Measurements from ENCODE around the gene MYL10.

Gene MYL10

DNA sequence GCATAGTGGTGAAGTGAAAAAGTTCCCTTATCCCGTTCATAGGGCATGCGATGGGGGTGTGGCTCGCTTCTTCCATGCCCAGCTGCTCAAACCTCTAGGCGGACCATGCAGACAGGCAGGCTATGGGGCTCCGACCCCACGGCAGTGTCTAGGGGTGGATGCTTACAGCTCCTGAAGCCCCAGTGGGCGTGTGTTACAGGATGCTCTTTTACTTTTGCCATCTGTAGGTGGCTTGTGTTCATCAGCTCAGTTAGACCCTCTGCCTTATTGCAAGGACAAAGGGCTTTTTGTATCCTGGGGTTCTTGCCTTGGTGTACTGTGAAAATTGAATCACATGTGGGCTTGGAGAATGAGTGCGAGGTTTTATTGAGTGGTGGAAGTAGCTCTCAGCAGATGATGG lies at the start of gene MYL10:
Gene MYL10, minus strand, starts transcription at position 126 of the 400 bp plus-strand sequence. CDS start 178 bp downstream, outside the sequence.
- in situ Hi-C loops (cut with MboI; ENCODE audit: low sequenced_read_pairs): no loop called here

DNA sequence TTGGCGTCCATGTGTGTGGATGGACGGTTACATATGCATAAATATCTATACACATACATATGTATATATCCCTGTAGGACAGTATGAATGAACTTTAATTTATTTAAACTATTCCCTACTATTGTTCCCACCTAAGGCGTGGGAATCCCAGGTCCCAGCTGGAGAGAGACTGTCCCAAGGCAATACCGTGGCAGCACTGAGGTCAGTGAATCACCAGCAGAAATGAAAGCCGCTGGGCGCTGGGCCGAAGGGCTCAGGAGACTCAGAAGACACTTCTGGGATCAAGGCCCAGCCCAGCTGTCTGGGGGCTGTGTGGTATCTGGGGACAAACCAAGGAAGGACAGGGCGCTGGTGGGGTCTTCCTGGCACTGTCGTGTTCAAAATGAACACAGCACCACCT lies 49.6 kb upstream of the MYL10 start:
- in situ Hi-C loops (cut with MboI; ENCODE audit: low sequenced_read_pairs): loop anchor here (10.0 kb wide), 1 partner anchor 556 kb away; no protein-coding TSS in a partner anchor

DNA sequence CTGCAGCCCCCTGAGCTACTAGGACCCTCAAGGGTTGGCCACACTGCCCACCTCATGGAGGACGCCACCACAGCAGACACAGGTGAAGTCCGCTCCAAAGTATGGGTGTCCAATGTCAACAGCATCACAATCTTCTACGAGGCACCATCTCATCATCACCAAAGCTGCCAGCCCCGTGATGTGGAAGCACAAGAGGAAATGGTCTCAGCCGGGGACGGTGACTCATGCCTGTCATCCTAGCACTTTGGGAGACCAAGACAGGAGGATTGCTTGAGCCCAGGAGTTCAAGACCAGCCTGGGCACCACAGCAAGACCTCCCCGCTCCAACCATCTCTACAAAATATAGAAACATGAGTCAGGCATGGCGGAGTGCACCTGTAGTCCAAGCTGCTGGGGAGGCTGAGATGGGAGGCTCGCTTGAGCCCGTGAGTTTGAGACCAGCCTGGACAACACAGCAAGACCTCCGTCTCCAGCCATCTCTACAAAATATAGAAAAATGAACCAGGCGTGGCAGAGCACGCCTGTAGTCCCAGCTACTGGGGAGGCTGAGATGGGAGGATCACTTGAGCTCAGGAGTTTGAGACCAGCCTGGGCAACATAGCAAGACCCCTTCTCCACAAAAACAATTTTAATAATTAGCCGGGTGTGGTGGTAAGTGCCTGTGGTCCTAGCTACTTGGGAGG lies 48.8 kb upstream of the MYL10 start:
- in situ Hi-C loops (cut with MboI; ENCODE audit: low sequenced_read_pairs): loop anchor here (10.0 kb wide), 1 partner anchor 557 kb away; no protein-coding TSS in a partner anchor

DNA sequence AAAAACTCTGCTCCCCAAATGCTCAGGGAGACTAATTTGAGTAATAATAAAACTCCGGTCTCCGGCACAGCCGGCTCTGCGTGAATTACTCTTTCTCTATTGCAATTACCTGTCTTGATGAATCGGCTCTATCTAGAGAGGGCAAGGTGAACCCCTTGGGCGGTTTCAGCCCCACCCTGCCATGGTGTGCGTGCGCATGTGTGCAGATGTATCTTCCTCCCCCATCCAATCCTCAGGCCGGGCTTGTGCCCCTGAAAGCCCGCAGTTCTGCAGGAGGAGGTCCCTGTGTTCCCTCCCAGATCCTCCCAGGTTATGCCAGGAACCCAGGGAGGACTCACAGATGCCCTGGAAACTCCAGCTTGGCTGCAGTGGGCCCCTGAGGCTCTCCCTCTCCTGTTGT lies 48.3 kb upstream of the MYL10 start:
- in situ Hi-C loops (cut with MboI; ENCODE audit: low sequenced_read_pairs): loop anchor here (10.0 kb wide), 1 partner anchor 557 kb away; no protein-coding TSS in a partner anchor

DNA sequence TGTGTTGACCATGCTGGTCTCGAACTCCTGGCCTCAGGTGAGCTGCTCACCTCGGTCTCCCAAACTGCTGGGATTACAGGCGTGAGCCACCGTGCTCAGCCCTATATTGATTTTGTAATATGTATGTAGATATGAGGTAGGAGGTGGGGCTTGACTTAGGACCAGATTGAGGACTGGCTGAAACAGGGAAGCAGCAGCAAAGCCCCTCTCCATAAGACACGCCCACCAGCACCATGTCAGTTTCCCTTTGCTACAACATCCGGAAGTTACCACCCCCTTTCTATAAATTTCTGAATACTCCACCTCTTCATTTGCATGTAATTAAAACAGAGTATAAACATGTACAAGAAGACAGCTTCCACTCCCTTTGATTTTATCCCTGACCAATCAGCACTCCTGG lies 47.9 kb upstream of the MYL10 start:
- in situ Hi-C loops (cut with MboI; ENCODE audit: low sequenced_read_pairs): loop anchor here (10.0 kb wide), 1 partner anchor 558 kb away; no protein-coding TSS in a partner anchor

DNA sequence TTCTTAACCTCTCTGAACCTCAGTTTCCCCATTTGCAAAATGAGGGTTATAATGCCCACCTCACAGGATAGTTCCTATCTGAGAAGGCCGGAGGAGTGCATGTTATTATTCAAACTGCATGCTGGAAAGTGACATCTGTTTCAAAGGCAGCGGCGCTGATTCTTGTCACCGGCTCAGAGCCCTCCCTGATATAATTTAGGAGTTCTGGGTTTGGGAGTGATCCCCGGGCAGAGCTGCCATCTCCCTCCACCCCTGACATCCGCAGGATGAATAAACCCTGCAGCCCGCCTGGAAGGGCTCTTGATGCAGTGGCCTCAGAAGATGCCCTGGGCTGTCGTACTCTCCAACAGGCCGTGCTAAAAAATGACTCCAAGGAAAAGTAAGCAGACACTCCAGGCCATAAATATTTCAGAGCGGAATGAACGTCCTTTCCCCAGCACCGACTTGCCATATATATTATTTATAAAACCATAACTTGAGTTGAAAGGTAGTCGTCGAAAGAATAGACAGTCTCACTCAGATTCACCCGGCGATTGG lies 47.0 kb upstream of the MYL10 start:
- in situ Hi-C loops (cut with MboI; ENCODE audit: low sequenced_read_pairs): loop anchor here (10.0 kb wide), 1 partner anchor 559 kb away; no protein-coding TSS in a partner anchor

DNA sequence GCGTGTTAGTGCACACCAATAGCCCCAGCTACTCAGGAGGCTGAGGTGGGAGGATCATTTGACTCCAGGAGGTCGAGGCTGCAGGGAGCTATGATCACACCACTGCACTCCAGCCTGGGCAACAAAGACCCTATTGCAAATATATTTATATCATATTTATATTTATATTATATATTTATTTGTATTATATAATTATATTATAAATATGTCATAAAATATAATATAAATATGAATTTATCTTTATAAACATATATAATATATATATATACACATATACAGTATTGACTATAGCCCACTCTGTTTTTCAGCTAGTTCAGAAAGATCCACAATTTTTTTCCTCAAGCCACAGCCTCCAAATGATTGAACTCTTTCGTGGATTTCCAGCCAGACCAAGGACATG lies 45.3 kb upstream of the MYL10 start:
- in situ Hi-C loops (cut with MboI; ENCODE audit: low sequenced_read_pairs): loop anchor here (10.0 kb wide), 1 partner anchor 560 kb away; no protein-coding TSS in a partner anchor

DNA sequence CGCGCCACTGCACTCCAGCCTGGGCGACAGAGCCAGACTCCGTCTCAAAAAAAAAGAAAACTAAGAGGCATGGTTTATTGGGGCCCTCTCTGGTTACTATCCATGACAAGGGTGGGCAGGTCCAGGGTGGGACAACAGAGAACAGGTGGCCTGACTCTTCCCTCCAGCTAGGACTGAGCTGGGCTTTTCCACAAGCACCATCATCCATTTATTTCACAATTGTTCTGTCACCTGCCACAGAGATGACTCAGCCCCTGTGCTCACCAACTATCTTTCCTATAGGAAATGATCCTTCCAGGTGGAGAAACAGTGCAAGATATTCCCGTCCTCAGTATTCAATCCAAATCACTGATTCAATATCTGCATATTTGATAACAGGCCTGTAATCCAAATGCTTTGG lies 44.9 kb upstream of the MYL10 start:
- in situ Hi-C loops (cut with MboI; ENCODE audit: low sequenced_read_pairs): loop anchor here (10.0 kb wide), 1 partner anchor 561 kb away; no protein-coding TSS in a partner anchor

DNA sequence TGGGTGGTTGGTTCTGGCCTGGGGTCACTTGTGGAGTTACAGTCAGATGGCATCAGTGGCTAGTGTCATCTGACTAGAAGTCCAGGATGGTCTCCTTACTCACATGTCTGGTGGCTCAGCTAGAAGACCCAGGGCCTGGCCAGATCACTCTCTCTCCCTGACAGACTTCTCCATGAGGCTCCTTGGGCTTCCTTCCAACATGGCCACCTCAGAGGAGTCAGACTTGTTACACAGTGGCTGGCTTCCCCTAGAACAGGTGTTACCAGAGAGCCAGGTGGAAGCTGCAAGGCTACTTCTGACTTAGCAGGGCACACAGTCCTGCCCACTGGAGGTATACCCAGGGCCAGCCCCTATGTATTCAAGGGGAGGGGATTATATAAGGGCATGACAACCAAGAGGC lies 44.2 kb upstream of the MYL10 start:
- in situ Hi-C loops (cut with MboI; ENCODE audit: low sequenced_read_pairs): loop anchor here (10.0 kb wide), 1 partner anchor 561 kb away; no protein-coding TSS in a partner anchor

DNA sequence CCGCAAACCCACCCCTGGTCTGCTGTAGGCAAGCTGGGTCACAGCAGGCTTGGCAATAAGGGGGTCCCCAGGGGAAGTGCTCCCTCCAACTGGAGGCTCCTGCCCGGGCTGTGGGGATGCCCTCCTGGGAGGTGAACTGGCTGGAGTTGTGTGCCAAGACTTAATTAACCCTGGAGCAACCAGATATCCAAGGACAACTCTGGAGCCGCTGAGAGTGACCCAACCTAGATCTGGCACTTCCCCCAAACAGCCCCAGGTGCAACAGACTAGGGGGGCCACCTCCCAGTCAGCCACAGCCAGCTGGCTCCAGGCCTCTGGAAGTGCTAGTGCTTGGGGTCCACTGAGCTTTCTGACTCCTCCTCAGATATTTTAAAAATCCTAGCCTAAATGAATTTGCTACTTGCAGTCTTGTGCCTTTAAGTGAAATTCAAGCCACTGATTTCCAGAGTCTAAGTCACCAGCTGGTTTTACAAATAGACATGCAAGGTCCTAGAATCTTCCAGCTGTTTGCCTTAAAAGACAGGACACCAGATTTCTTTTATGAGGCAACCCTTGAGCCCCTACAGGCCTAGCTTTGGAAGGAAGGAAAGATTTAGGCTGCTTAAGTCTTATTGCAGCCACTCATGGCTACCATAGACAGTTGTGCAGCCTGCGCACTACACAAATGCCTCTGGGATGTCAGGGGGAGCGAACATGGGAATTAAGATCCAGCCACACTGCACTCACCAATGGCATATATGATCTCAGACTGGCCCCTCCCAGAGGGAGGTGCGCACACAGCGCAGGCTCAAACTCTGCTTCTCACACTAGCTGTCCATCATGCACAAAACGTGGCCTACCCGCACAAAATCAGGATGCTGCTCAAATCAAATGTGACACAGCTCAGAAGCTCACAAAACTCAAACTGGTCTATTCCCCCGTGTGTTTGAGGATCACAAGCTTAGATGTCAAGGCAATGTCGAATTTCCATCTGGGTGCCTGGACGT lies 42.6 kb upstream of the MYL10 start:
- in situ Hi-C loops (cut with MboI; ENCODE audit: low sequenced_read_pairs): loop anchor here (10.0 kb wide), 1 partner anchor 563 kb away; no protein-coding TSS in a partner anchor

DNA sequence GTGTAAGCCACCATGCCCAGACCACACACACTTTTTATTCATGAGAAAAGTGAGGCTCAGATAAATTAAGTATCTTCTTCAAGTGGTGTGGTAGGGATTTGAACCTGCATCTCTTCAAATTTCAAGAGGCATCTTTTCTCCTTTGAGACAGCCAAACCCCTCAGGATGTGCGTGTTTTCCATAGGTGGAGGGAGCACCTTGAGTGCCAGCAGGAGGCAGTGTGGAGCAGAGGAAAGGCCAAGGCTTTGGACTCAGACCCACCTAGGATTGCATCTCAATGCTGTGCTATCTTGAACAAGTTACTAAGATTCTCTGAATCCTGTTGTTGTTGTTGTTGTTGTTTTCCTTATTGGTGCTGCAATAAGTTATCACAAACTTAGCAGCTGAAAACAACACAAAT lies 40.2 kb upstream of the MYL10 start:
- in situ Hi-C loops (cut with MboI; ENCODE audit: low sequenced_read_pairs): no loop called here

DNA sequence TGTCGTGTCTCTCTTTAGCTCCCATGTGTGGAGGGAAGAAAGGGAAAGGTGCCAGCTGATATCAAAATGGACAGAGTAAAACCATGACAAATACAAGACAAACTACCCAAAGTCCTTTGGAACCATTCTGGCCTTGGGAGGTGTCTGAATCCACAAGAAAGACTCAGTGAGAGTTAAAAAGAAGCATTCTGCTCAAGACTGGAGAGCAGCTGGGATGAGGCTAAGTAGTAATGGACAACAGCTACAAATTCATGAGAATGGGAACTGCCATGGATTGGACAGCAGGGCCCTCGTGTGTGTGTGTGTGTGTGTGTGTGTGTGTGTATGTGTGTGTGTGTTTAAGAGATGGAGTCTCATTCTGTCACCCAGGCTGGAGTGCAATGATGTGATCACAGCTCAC lies 39.6 kb upstream of the MYL10 start:
- in situ Hi-C loops (cut with MboI; ENCODE audit: low sequenced_read_pairs): no loop called here

DNA sequence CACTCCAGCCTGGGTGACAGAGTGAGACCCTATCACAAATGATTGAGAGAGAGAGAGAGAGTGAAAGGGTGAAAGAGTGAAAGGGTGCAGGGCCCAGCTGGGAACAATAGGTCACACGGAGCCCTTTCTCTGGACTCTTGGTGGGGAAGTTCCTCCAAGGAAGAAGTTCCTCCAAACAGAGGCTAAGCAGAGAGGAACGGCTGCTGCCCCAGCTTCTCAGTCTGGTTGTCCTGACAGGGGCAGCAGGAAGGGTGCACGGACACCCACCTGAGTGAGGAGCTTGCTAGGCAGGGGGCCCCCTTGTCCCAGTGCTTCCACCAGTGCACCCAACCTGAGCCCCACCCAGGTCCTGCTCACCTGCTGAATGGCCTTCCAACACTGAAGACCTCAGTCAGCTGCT lies 38.8 kb upstream of the MYL10 start:
- in situ Hi-C loops (cut with MboI; ENCODE audit: low sequenced_read_pairs): no loop called here

DNA sequence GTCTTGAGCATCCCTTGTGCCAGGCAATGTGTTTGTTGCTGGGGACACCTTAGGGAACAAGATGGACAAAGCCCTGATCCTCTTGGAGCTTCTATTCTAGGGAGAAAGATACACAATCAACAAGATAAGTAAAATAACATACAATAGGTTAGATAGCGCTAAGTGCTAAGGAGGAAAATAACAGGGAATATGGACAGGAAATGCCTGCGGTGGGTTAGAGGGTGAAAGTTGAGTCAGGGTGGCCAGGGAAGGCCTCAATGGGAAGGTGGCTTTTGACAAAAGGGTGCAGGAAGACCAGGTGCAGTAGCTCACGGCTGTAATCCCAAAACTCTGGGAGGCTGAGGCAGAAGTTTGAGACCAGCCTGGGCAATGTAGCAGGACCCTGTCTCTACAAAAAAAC lies 38.3 kb upstream of the MYL10 start:
- in situ Hi-C loops (cut with MboI; ENCODE audit: low sequenced_read_pairs): no loop called here

DNA sequence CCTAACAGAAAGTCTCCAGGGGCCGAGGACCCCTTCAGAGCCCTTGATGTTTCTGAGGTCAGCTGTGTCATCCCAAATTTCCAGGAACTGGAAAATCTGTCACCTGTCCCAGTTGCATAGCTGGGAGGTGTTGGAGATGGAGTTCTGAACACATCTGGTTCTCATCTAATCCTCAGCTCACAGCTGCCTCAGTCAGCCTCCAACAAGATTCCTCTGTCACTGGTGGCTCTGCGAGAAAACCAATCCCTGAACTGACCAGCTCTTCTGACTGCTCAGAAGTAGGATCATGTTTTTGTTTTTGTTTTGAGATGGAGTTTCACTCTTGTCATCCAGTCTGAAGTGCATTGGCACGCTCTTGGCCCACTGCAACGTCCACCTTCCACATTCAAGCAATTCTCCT lies 37.6 kb upstream of the MYL10 start:
- in situ Hi-C loops (cut with MboI; ENCODE audit: low sequenced_read_pairs): no loop called here

DNA sequence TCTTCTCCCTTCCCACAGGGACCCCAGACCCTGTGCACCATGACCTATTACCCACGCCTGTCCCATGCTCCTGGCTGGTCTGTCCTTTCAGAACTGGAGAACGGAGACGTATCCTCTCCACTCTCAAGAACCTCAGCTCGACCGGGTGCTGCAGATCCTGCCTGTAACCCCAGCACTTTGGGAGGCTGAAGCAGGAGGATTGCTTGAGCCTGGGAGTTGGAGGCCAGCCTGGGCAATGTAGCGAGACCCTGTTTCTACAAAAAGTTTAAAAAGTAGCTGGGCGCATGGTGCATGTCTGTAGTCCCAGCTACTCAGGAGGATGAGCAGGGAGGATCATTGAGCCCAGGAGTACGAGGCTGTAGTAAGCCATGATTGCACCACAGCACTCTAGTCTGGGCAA lies 37.2 kb upstream of the MYL10 start:
- in situ Hi-C loops (cut with MboI; ENCODE audit: low sequenced_read_pairs): no loop called here

DNA sequence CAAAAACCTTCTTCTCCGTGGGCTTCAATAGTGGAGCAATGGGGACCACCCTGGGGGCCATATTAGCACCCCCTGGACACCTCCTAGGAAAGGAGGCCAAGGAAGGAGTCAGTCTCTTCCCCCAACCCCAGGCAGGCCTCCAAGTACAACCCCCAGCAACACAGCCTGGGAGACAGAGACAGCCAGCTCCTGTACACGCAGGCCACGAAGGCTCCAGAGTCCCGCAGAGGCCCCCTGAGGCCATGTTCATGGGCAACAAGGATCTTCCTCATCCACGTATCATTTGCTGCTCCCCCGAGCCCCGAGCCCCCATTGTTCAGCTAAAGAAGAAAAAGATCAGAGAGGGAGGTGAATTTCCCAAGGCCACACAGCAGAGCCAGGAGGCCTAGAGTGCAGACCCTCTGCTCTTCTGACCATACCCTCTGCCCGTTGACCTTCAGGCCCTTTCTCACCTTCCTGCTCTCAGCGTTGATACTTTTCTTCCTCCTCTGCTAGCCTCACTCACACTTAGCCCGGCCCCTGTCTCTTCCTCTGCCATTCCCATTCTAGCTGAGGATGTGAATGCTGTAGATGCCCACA lies 35.9 kb upstream of the MYL10 start:
- in situ Hi-C loops (cut with MboI; ENCODE audit: low sequenced_read_pairs): no loop called here

DNA sequence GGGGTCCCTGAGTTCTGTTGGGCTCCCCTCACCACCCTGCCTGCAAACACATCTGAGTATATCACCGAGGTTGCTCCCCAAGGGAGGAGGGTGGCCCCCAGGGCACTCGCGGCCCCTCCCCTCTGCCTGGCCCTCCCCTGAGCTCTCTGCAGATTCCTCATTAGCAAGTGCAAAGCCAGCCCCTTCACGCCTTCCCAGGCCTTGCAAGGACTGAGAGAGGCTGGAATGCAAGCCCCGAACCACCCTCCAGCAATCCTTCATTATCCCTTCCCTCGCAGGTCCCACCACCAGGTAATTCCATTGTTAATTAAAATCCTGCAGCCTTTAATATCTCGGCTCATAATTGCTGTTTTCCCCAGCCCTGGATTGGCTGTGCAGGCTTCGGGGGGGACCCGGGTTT lies 35.3 kb upstream of the MYL10 start:
- in situ Hi-C loops (cut with MboI; ENCODE audit: low sequenced_read_pairs): no loop called here

DNA sequence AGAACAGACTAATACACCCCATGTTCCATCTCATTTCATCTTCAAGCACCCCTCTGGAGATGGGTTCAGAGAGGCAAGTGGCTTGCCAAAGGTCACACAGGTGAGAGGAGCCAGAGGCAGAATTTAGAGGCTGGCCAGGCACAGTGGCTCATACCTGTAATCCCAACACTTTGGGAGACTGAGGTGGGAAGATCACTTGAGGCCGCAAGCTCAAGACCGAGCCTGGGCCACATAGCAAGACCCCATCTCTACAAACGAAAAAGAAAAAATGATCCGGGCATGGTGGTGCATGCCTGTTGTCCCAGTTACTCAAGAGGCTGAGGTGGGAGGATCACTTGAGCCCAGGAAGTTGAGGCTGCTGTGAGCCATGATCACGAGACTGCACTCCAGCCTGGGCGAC lies 34.7 kb upstream of the MYL10 start:
- in situ Hi-C loops (cut with MboI; ENCODE audit: low sequenced_read_pairs): no loop called here

DNA sequence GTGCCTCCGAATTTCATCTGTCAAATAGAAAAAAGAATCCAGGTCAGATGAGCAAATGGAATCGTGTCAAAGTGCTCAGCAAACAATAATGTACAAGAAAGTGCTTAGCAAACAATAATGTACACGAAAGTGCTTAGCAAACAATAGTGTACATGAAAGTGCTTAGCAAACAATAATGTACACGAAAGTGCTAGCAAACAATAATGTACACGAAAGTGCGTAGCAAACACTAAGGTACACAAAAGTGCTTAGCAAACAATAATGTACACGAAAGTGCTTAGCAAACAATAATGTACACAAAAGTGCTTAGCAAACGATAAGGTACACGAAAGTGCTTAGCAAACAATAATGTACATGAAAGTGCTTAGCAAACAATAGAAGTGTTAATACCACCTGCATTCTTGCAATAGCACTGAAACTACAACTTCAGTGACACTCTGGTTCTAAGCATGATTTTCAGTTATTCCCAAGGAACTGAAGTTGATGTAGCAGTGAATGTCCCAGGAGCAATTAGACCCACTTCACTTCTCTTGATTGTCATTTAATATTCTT lies 33.4 kb upstream of the MYL10 start:
- in situ Hi-C loops (cut with MboI; ENCODE audit: low sequenced_read_pairs): no loop called here

DNA sequence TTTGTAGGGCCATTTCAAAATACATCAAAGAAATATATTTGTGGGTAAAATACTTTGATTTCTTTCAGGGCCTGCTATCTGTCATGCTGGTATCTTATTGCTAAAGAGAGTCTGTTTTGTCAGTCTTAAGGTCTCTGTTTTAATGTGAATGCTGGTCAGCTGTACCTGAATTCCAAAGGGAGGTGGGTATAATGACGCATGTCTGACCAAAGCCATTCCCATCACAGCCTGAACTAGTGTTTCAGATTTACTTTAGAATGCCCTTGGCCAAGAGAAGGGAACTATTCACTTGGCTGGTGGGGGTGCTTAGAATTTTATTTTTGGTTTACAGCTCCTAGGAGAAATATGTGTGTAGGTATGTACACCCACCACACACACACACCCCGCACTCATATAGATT lies 30.6 kb upstream of the MYL10 start:
- in situ Hi-C loops (cut with MboI; ENCODE audit: low sequenced_read_pairs): no loop called here

Data from HL-60/S4 (cell line).